Heart right ventricle (tissue), 16 donors: Measurements from ENCODE around the gene PAQR9. TPM values are rescaled to one million over a fixed set of nuclear protein-coding genes. Genes with fewer than 3 reads are reported as not detected.

ENCODE experiments used
- ATAC-seq, 8 donors: fragments of 200-7000 bp; cut with Tn5 transposase; one replicate each; pipeline ENCODE4 v1.9.1; 2020; ENCODE audit warnings: mild to moderate bottlenecking in 8 of 8, moderate library complexity in 8 of 8, moderate number of reproducible peaks in 1 of 8
- DNase-seq, 2 donors: peaks; one replicate each; pipeline ENCODE4 v3.0.0-alpha.2; 2020
- H3K27ac ChIP-seq, 10 donors: fragments of 200-600 bp; sonication (generic) in 2 of 10; one replicate each; pipeline versions ENCODE4 v1.5.0 to v1.8.0; 2020 to 2022; ENCODE audit warnings: mild to moderate bottlenecking in 3 of 10
- H3K27me3 ChIP-seq, 7 donors: fragments of 200-600 bp; one replicate each; pipeline ENCODE4 v1.8.0; 2021 to 2022; ENCODE audit warnings: mild to moderate bottlenecking in 2 of 7
- H3K36me3 ChIP-seq, 9 donors: fragments of 200-600 bp; sonication (generic) in 1 of 9; one replicate each; pipeline versions ENCODE4 v1.5.0 to v1.8.0; 2020 to 2022; ENCODE audit warnings: mild to moderate bottlenecking in 2 of 9
- H3K4me1 ChIP-seq, 9 donors: fragments of 200-600 bp; sonication (generic) in 1 of 9; one replicate each; pipeline versions ENCODE4 v1.5.0 to v1.8.0; 2020 to 2022; ENCODE audit warnings: mild to moderate bottlenecking in 4 of 9
- H3K4me3 ChIP-seq, 10 donors: fragments of 200-600 bp; sonication (generic) in 2 of 10; one replicate each; pipeline versions ENCODE4 v1.5.0 to v1.8.0; 2020 to 2022; ENCODE audit warnings: mild to moderate bottlenecking in 7 of 10, moderate library complexity in 2 of 10
- H3K9me3 ChIP-seq, 11 donors: fragments of 200-600 bp in 10 of 11; sonication (generic) in 2 of 11; one replicate each; pipeline versions ENCODE4 v1.5.0 to v1.8.0; 2013 to 2022; ENCODE audit warnings: mild to moderate bottlenecking in 2 of 11, control low read depth in 1 of 11, moderate library complexity in 1 of 11
- WGBS, 2 donors: extraction: QIAGEN DNeasy Blood & Tissue Kit; methylation state at CpG; one replicate each; pipeline ENCODE4 v1.1.7; 2013; ENCODE audit warnings: inconsistent platforms in 1 of 2; 5-methylcytosine and 5-hydroxymethylcytosine counted together
- intact Hi-C, 10 donors: fragments of 100-400 bp; cut with DNase I; formaldehyde crosslinking; loops; one replicate each; pipeline versions ENCODE4 v1.11.1 to v1.14.2; 2022
- polyA plus RNA-seq, 2 donors: library from polyadenylated mRNA; stranded (reverse); fragments of 200-250 nt; gene quantifications; one replicate each; pipeline ENCODE4 v1.2.3, GENCODE V29; 2013
- total RNA-seq, 10 donors: library from RNA; stranded (reverse); fragmentation: NEBNext Ultra II Directional in 3 of 10; extraction: Animal tissue kit (Norgen Biotek cat#: 25700) in 3 of 10; gene quantifications; one replicate each; pipeline versions ENCODE4 v1.2.1 to v1.2.4, GENCODE V29; 2021 to 2023
- TF ChIP-seq, protein P1 (sequence below), 9 donors: fragments of 200-600 bp; sonication (generic) in 2 of 9; IDR thresholded peaks; one replicate each; pipeline versions ENCODE4 v1.5.0 to v1.8.0; 2021 to 2022; ENCODE audit warnings: antibody characterized with exemption in 9 of 9, mild to moderate bottlenecking in 5 of 9, moderate library complexity in 1 of 9
- donor health status: Arrhythmogenic right ventricular cardiomyopathy.
- donor health status: ischemic (EF 13 %, LVEDD 7.1; RV severe dilation, severe dysfunction).
- donor health status: healthy with polysubstance abuse.
- donor health status: DM: no; HTN: yes; CAD: no.
- donor health status: DM: no; HTN: no; CAD: no.
- donor health status: ischemic (EF 25% LVEDD 6.9; RV normal size, moderate dysfunction).
- donor health status: ischemic (EF 25% LVEDD 5.7; RV mildly dilated, moderate dysfunction).
- donor health status: healthy.
- donor health status: DM: yes; HTN: yes; CAD: no.
- donor health status: Ischemic cardiomyopathy.
- donor health status: ischemic (EF 35%, LVEDD 5.7; RV mildly dilated, moderate dysfunction).
- donor health status: nonischemic (EF 11% LVEDD 7.7; RV severe dilation, severe dysfunction).
- donor health status: DM: yes; HTN: yes; CAD: no.
- donor health status: PGD.
- donor health status: ischemic (EF 29% LVEDD 5.4; RV normal size, mild dysfunction).
- donor health status: nonischemic (EF 23%, LVEDD 6.1; RV moderate dilation, normal function).

Gene PAQR9
- total and polyA plus RNA-seq, 12 donors = 3.9 to 18.4 (median 14.7) TPM

GRCh38 chr3:142975316-142975995 lies 12.0 kb upstream of the PAQR9 start:
- intact Hi-C loops = loop anchor here in 1 of 10 donors (10.0 kb wide), 1 partner anchor 121 kb away; no protein-coding TSS in a partner anchor

GRCh38 chr3:142973217-142974009 lies 9.9 kb upstream of the PAQR9 start:
- Histone ChIP-seq H3K27me3 (no peaks in the 10 kb centered on the region), H3K4me1 (peaks cover 4 to 46% (median 30%) of the 10 kb centered on the region in 9 donors), H3K27ac (peak overlapping the region; percentile 4 to 89 (median 76)), H3K36me3 (no peaks in the 10 kb centered on the region), H3K9me3 (no peaks in the 10 kb centered on the region), H3K4me3 (no peak overlapping the region)
- TF ChIP-seq, protein P1, sequence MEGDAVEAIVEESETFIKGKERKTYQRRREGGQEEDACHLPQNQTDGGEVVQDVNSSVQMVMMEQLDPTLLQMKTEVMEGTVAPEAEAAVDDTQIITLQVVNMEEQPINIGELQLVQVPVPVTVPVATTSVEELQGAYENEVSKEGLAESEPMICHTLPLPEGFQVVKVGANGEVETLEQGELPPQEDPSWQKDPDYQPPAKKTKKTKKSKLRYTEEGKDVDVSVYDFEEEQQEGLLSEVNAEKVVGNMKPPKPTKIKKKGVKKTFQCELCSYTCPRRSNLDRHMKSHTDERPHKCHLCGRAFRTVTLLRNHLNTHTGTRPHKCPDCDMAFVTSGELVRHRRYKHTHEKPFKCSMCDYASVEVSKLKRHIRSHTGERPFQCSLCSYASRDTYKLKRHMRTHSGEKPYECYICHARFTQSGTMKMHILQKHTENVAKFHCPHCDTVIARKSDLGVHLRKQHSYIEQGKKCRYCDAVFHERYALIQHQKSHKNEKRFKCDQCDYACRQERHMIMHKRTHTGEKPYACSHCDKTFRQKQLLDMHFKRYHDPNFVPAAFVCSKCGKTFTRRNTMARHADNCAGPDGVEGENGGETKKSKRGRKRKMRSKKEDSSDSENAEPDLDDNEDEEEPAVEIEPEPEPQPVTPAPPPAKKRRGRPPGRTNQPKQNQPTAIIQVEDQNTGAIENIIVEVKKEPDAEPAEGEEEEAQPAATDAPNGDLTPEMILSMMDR (IDR thresholded peaks at IDR 0.05) = no peak
- peak; percentile 74 to 78 for DNase-seq
- intact Hi-C loops = loop anchor here in 1 of 10 donors (10.0 kb wide), 1 partner anchor 119 kb away; no protein-coding TSS in a partner anchor
- ATAC-seq = peak; percentile 76 to 96 (median 86)
- WGBS, 2 donors = 43 to 54% methylated on average over 8 of the region's 8 CpGs

More at GRCh38 chr3:142975316-142975995, 12.0 kb upstream of the PAQR9 start:
- no peak for ATAC-seq
- Histone ChIP-seq H3K4me3 (no peak overlapping the region), H3K27ac (peak overlapping the region in 7 of 10 donors; percentile 8 to 89 (median 81)), H3K4me1 (peaks cover 4 to 46% (median 30%) of the 10 kb centered on the region in 9 donors), H3K27me3 (no peaks in the 10 kb centered on the region), H3K36me3 (no peaks in the 10 kb centered on the region), H3K9me3 (no peaks in the 10 kb centered on the region)
- DNase-seq = no peak
- TF ChIP-seq, protein P1 (IDR thresholded peaks at IDR 0.05) = no peak
- 88 to 90% methylated on average over 4 of the region's 4 CpGs for WGBS, 2 donors

- 52 to 55% methylated on average over 7 of the region's 7 CpGs for WGBS, 2 donors
- peak in 5 of 8 donors; percentile 23 to 51 (median 27) for ATAC-seq
- peaks cover 4 to 44% (median 28%) of the 10 kb centered on the region in 9 donors for H3K4me1 ChIP-seq
- TF ChIP-seq, protein P1 (IDR thresholded peaks at IDR 0.05) = no peak
- no peaks in the 10 kb centered on the region for H3K9me3 ChIP-seq
- intact Hi-C loops = loop anchor here in 1 of 10 donors (10.0 kb wide), 1 partner anchor 117 kb away; no protein-coding TSS in a partner anchor
- peak overlapping the region; percentile 4 to 89 (median 76) for H3K27ac ChIP-seq
- no peaks in the 10 kb centered on the region for H3K27me3 ChIP-seq
- H3K4me3 ChIP-seq = no peak overlapping the region
- no peaks in the 10 kb centered on the region for H3K36me3 ChIP-seq
- no peak for DNase-seq
Observed at GRCh38 chr3:142972092-142972753, 8.7 kb upstream of the PAQR9 start.

DNA sequence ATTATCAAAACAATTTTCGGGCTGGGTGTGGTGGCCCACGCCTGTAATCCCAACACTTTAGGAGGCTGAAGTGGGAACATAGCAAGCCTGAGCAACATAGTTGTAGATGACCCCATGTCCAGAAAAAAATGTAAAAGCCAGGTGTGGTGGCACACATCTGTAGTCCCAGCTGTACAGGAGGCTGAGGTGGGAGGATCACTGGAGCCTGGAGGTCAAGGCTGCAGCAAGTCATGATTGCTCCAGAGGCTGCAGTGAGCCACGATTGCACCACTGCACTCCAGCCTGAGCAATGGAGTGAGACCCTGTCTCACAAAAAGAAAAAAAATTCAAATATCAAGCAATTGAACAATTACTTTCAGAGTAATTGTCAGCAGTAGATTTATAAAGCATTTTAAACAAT lies 8.0 kb upstream of the PAQR9 start:
- Histone ChIP-seq H3K27me3 (peaks cover 0 to 6% (median 0%) of the 10 kb centered on the region in 7 donors), H3K9me3 (no peaks in the 10 kb centered on the region), H3K4me1 (peaks cover 4 to 37% (median 20%) of the 10 kb centered on the region in 9 donors), H3K36me3 (no peaks in the 10 kb centered on the region), H3K4me3 (no peak overlapping the region), H3K27ac (peak overlapping the region in 6 of 10 donors; percentile 57 to 89 (median 79))
- ATAC-seq (no peak), DNase-seq (no peak)
- WGBS, 2 donors = 82 to 85% methylated on average over 3 of the region's 3 CpGs
- TF ChIP-seq, protein P1 (IDR thresholded peaks at IDR 0.05) = no peak
- intact Hi-C loops = loop anchor here in 1 of 10 donors (10.0 kb wide), 1 partner anchor 117 kb away; no protein-coding TSS in a partner anchor
